Astrocyte (in vitro differentiated cells and primary cell): ENCODE measurements around the gene FAM174B.

Source experiments
- CTCF ChIP-seq: IDR thresholded peaks from 2 replicates; pipeline ENCODE4 v1.5.1; 2011; ENCODE audit warnings: low read depth, mild to moderate bottlenecking, inconsistent platforms, low read length, moderate library complexity; ENCODE audit not compliant: insufficient read depth
- EZH2 ChIP-seq: IDR thresholded peaks from 2 replicates; pipeline ENCODE4 v1.6.1; 2012; ENCODE audit warnings: mild to moderate bottlenecking, low read length, inconsistent platforms; ENCODE audit not compliant: insufficient read depth

- TF ChIP-seq CTCF, result no peak
- TF ChIP-seq EZH2, result no peak
Observed at GRCh38 chr15:92627014-92627413, 28.6 kb downstream of the FAM174B start.
